Hepatocyte (in vitro differentiated cells): Measurements from ENCODE around the gene TPM3. TPM values are rescaled to one million over a fixed set of nuclear protein-coding genes. Genes with fewer than 3 reads are reported as not detected.
A peak's percentile ranks its signal among the peaks of the same experiment; 100 is the strongest.

Experiments used
- DNase-seq: peaks from one replicate; pipeline ENCODE4 v3.0.0-alpha.2; 2016; ENCODE audit warnings: low spot score
- H2AFZ ChIP-seq: fragments of 200-600 bp; sonication (generic); 2 replicates; pipeline ENCODE4 v1.6.0; 2016; ENCODE audit warnings: antibody characterized with exemption, mild to moderate bottlenecking
- H3K27ac ChIP-seq: fragments of 200-600 bp; sonication (generic); 2 replicates; pipeline ENCODE4 v1.5.1; 2016; ENCODE audit warnings: mild to moderate bottlenecking
- H3K27me3 ChIP-seq: fragments of 200-600 bp; sonication (generic); 2 replicates; pipeline ENCODE4 v1.6.1; 2016
- H3K36me3 ChIP-seq: fragments of 200-600 bp; sonication (generic); replicated peaks from 2 replicates; pipeline ENCODE4 v1.5.1; 2016; ENCODE audit warnings: low read depth; ENCODE audit not compliant: insufficient read depth
- H3K4me1 ChIP-seq: fragments of 200-600 bp; sonication (generic); 2 replicates; pipeline ENCODE4 v1.5.1; 2016; ENCODE audit warnings: mild to moderate bottlenecking, moderate library complexity; ENCODE audit not compliant: insufficient read depth
- H3K4me2 ChIP-seq: fragments of 200-600 bp; sonication (generic); 2 replicates; pipeline ENCODE4 v1.6.0; 2016
- H3K4me3 ChIP-seq: fragments of 200-600 bp; sonication (generic); 2 replicates; pipeline ENCODE4 v1.5.1; 2016; ENCODE audit warnings: mild to moderate bottlenecking
- H3K79me2 ChIP-seq: fragments of 200-600 bp; sonication (generic); 2 replicates; pipeline ENCODE4 v1.6.0; 2017; ENCODE audit warnings: mild to moderate bottlenecking
- H3K9me2 ChIP-seq: fragments of 200-600 bp; sonication (generic); replicated peaks from 2 replicates; pipeline ENCODE4 v1.6.0; 2017; ENCODE audit warnings: mild to moderate bottlenecking; ENCODE audit not compliant: insufficient read depth
- H3K9me3 ChIP-seq: fragments of 200-600 bp; sonication (generic); 2 replicates; pipeline ENCODE4 v1.5.1; 2016; ENCODE audit warnings: low read depth, mild to moderate bottlenecking
- H4K20me1 ChIP-seq: fragments of 200-600 bp; sonication (generic); 2 replicates; pipeline ENCODE4 v1.6.0; 2016; ENCODE audit warnings: mild to moderate bottlenecking; ENCODE audit not compliant: insufficient read depth, poor library complexity, severe bottlenecking
- CTCF ChIP-seq: fragments of 200-600 bp; sonication (generic); IDR thresholded peaks from 2 replicates; pipeline ENCODE4 v1.5.1; 2016; ENCODE audit warnings: antibody characterized with exemption, mild to moderate bottlenecking; ENCODE audit not compliant: poor library complexity
- EZH2phosphoT487 ChIP-seq: fragments of 200-600 bp; sonication (generic); IDR thresholded peaks from one replicate; pipeline ENCODE4 v1.6.1; 2018; ENCODE audit warnings: antibody characterized with exemption, mild to moderate bottlenecking, low read depth, moderate library complexity; ENCODE audit not compliant: unreplicated experiment, severe bottlenecking
- WGBS: methylation state at CpG from one replicate; pipeline ENCODE4 v1.1.6; 2016; ENCODE audit warnings: low lambda C conversion rate; ENCODE audit errors: missing lambda C conversion rate; 5-methylcytosine and 5-hydroxymethylcytosine counted together
- microRNA counts: library from miRNA; unstranded; fragments of <30 nt; microRNA quantifications from one replicate; lab custom pipeline; 2017
- microRNA-seq: library from miRNA; unstranded; fragments of <30 nt; microRNA quantifications from one replicate; pipeline ENCODE4, GENCODE V29; 2017
- polyA plus RNA-seq: library from polyadenylated mRNA; unstranded; fragments of >200 nt; fragmentation: Nextera tagmentation; extraction: Ambion mirVana; gene quantifications from 2 replicates; pipeline ENCODE4 v1.2.1, GENCODE V29; 2016
- small RNA-seq: library from RNA; depleted of rRNA; stranded (forward); fragments of <200 nt; gene quantifications from one replicate; pipeline ENCODE3, GENCODE V24; 2014
- total RNA-seq: library from RNA; depleted of rRNA; stranded (reverse); fragments of >200 nt; gene quantifications from 2 replicates; pipeline ENCODE4 v1.2.3, GENCODE V29; 2014

The TPM3 gene
- total and polyA plus RNA-seq, 2 experiments from 2014 or later, result 321 to 440 TPM

GRCh38 chr1:154115180-154115579 lies 76.7 kb downstream of the TPM3 start:
- Histone ChIP-seq H3K27ac (no peak overlapping the region), H3K9me2 (no peaks in the 10 kb centered on the region), H3K9me3 (no peaks in the 10 kb centered on the region), H3K27me3 (no peaks in the 10 kb centered on the region), H3K36me3 (no peaks in the 10 kb centered on the region), H3K79me2 (no peaks in the 10 kb centered on the region), H2AFZ (no peak overlapping the region), H4K20me1 (no peaks in the 10 kb centered on the region), H3K4me1 (no peaks in the 10 kb centered on the region), H3K4me2 (no peak overlapping the region), H3K4me3 (no peak overlapping the region)
- DNase-seq, result no peak
- TF ChIP-seq EZH2phosphoT487 (no peak), CTCF (no peak)
- 58% methylated on average over 1 of the region's 1 CpG for WGBS

MicroRNA genes within 50 kb of the gene (microRNA counts, 767-probe panel; counts per million panel counts)
- not detected for microRNA hsa-miR-190b (lab: Ali Mortazavi, UCI)

Small RNA genes lying within 50 kb of the gene (microRNA-seq; reads per million reads assigned to microRNA genes)
- 26.4 reads per million, percentile 44 among the genes with 10 or more reads in this experiment for gene MIR190B

Small RNA genes lying within 50 kb of the gene (small RNA-seq; reads per million reads assigned to genes)
- gene MIR190B, result 0.50 reads per million, percentile 38 among the genes with 10 or more reads in this experiment

Other genes starting within 250 kb of the TPM3 start
- gene DENND4B, start 245.4 kb downstream of the TPM3 start, total RNA-seq, result 8.8 and 15.4 TPM in 2 replicates
- gene DENND4B, start 245.4 kb downstream of the TPM3 start, polyA plus RNA-seq, result 22.3 and 30.6 TPM in 2 replicates
- gene CRTC2, start 233.5 kb downstream of the TPM3 start, total RNA-seq, result 7.6 and 10.5 TPM in 2 replicates
- 27.1 and 28.0 TPM in 2 replicates for gene CRTC2, start 233.5 kb downstream of the TPM3 start, polyA plus RNA-seq
- 141 and 158 TPM in 2 replicates for gene SLC39A1, start 228.6 kb downstream of the TPM3 start, total RNA-seq
- gene SLC39A1, start 228.6 kb downstream of the TPM3 start, polyA plus RNA-seq, result 163 and 174 TPM in 2 replicates
- 10.9 and 15.1 TPM in 2 replicates for gene CREB3L4, start 224.2 kb downstream of the TPM3 start, total RNA-seq
- gene CREB3L4, start 224.2 kb downstream of the TPM3 start, polyA plus RNA-seq, result 8.6 and 16.6 TPM in 2 replicates
- gene JTB, start 214.4 kb downstream of the TPM3 start, total RNA-seq, result 213 and 240 TPM in 2 replicates
- gene JTB, start 214.4 kb downstream of the TPM3 start, polyA plus RNA-seq, result 215 and 217 TPM in 2 replicates
- 25.9 and 39.6 TPM in 2 replicates for gene RAB13, start 205.8 kb downstream of the TPM3 start, total RNA-seq
- gene RAB13, start 205.8 kb downstream of the TPM3 start, polyA plus RNA-seq, result 98.7 and 125 TPM in 2 replicates
- 2,478 and 2,548 TPM in 2 replicates for gene RPS27, start 201.3 kb downstream of the TPM3 start, total RNA-seq
- 1,603 and 1,696 TPM in 2 replicates for gene RPS27, start 201.3 kb downstream of the TPM3 start, polyA plus RNA-seq
- 0.03 and 0.04 TPM in 2 replicates for gene NUP210L, start 37.0 kb downstream of the TPM3 start, total RNA-seq
- gene NUP210L, start 37.0 kb downstream of the TPM3 start, polyA plus RNA-seq, result not detected in 2 replicates
- gene CFAP141, start 14.2 kb upstream of the TPM3 start, total RNA-seq, result not detected in 2 replicates
- not detected in 2 replicates for gene CFAP141, start 14.2 kb upstream of the TPM3 start, polyA plus RNA-seq
- 83.5 and 103 TPM in 2 replicates for gene UBAP2L, start 28.9 kb upstream of the TPM3 start, total RNA-seq
- 119 and 132 TPM in 2 replicates for gene UBAP2L, start 28.9 kb upstream of the TPM3 start, polyA plus RNA-seq
- gene HAX1, start 80.5 kb upstream of the TPM3 start, total RNA-seq, result 80.0 and 86.9 TPM in 2 replicates
- gene HAX1, start 80.5 kb upstream of the TPM3 start, polyA plus RNA-seq, result 95.1 and 104 TPM in 2 replicates
- gene AQP10, start 129.0 kb upstream of the TPM3 start, total RNA-seq, result 0.96 and 2.0 TPM in 2 replicates
- gene AQP10, start 129.0 kb upstream of the TPM3 start, polyA plus RNA-seq, result 3.0 and 3.6 TPM in 2 replicates
- gene ATP8B2, start 133.4 kb upstream of the TPM3 start, total RNA-seq, result 30.1 and 42.0 TPM in 2 replicates
- gene ATP8B2, start 133.4 kb upstream of the TPM3 start, polyA plus RNA-seq, result 8.7 and 11.7 TPM in 2 replicates
- 35.1 and 58.0 TPM in 2 replicates for gene IL6R, start 213.2 kb upstream of the TPM3 start, total RNA-seq
- gene IL6R, start 213.2 kb upstream of the TPM3 start, polyA plus RNA-seq, result 38.5 and 39.2 TPM in 2 replicates